Activated T-helper 9 cell treated with anti-CD3 and anti-CD28 coated beads, Interleukin-2, amount 50 U/mL, for 16 hours (primary cell): ENCODE data around the gene NAA16.
"Not testable (repeated sequence)": the region's sequence is repeated elsewhere in the genome, so short reads cannot be mapped to it uniquely, and the experiment has no call there.

Experiments
- DNase-seq: peaks from one replicate; pipeline ENCODE4 v3.0.0-alpha.2; 2020; ENCODE audit warnings: low read depth

Gene NAA16

GRCh38 chr13:41310963-41311405 is at the start of gene NAA16:
NAA16 (plus strand) TSS chr13:41311267; CDS start chr13:41311529, 262 bp downstream.
- DNase-seq: peak; percentile 95

- DNase-seq: peak; percentile 62
Measured at GRCh38 chr13:41263261-41263971, 47.7 kb upstream of the NAA16 start, which contains the start of gene MTRF1. MTRF1 (minus strand) TSS chr13:41263576; CDS start chr13:41260907, 2,669 bp downstream.

- DNase-seq: no peak
Measured at GRCh38 chr13:41267106-41267505, 44.0 kb upstream of the NAA16 start.

GRCh38 chr13:41268764-41269163 is 42.3 kb upstream of the NAA16 start:
- no peak for DNase-seq

GRCh38 chr13:41271456-41272285 is 39.4 kb upstream of the NAA16 start:
- no peak for DNase-seq

GRCh38 chr13:41273831-41274441 is 37.1 kb upstream of the NAA16 start:
- no peak for DNase-seq

- DNase-seq: no peak
Measured at GRCh38 chr13:41274881-41275280, 36.2 kb upstream of the NAA16 start.

- no peak for DNase-seq
Measured at GRCh38 chr13:41276824-41277223, 34.2 kb upstream of the NAA16 start.

- not testable (repeated sequence) for DNase-seq
Measured at GRCh38 chr13:41279156-41279555, 31.9 kb upstream of the NAA16 start.

- DNase-seq: no peak
Measured at GRCh38 chr13:41282129-41282571, 28.9 kb upstream of the NAA16 start.

- DNase-seq: no peak
Measured at GRCh38 chr13:41284512-41285288, 26.4 kb upstream of the NAA16 start.

GRCh38 chr13:41286370-41286769 is 24.7 kb upstream of the NAA16 start:
- DNase-seq: no peak

- DNase-seq: no peak
Measured at GRCh38 chr13:41289463-41289881, 21.6 kb upstream of the NAA16 start.

- DNase-seq: no peak
Measured at GRCh38 chr13:41291246-41291645, 19.8 kb upstream of the NAA16 start.

GRCh38 chr13:41293272-41293671 is 17.8 kb upstream of the NAA16 start:
- no peak for DNase-seq

GRCh38 chr13:41294914-41295313 is 16.2 kb upstream of the NAA16 start:
- no peak for DNase-seq

GRCh38 chr13:41295973-41296372 is 15.1 kb upstream of the NAA16 start:
- no peak for DNase-seq

GRCh38 chr13:41296879-41297646 is 14.0 kb upstream of the NAA16 start:
- DNase-seq: no peak

GRCh38 chr13:41299316-41300094 is 11.6 kb upstream of the NAA16 start:
- DNase-seq: no peak

GRCh38 chr13:41302743-41303142 is 8.3 kb upstream of the NAA16 start:
- DNase-seq: no peak
